Thyroid gland (tissue), 4 donors: Measurements from ENCODE around the gene PDZRN3. TPM values are rescaled to one million over a fixed set of nuclear protein-coding genes. Genes with fewer than 3 reads are reported as not detected.
"Not testable (repeated sequence)": the region's sequence is repeated elsewhere in the genome, so short reads cannot be mapped to it uniquely, and the experiment has no call there.

ENCODE experiments used
- DNase-seq, 2 donors: peaks; one replicate each; pipeline ENCODE4 v3.0.0-alpha.2; 2019
- H3K27ac ChIP-seq, 3 donors: fragments of 200-600 bp; sonication (generic); 1 replicate in 2 of 3; 2 replicates in 1 of 3; pipeline ENCODE4 v1.5.1; 2016 to 2019; ENCODE audit warnings: mild to moderate bottlenecking in 1 of 3, moderate library complexity in 1 of 3
- H3K27me3 ChIP-seq: fragments of 200-600 bp; sonication (generic); one replicate; pipeline ENCODE4 v1.5.1; 2019
- H3K36me3 ChIP-seq, 2 donors: fragments of 200-600 bp; sonication (generic); one replicate each; pipeline ENCODE4 v1.5.1; 2016 to 2019
- H3K4me1 ChIP-seq, 2 donors: fragments of 200-600 bp; sonication (generic); one replicate each; pipeline ENCODE4 v1.5.1; 2017 to 2019
- H3K4me3 ChIP-seq, 3 donors: fragments of 200-600 bp; sonication (generic); replicated peaks in 1 of 3; 1 replicate in 2 of 3; 2 replicates in 1 of 3; pipeline ENCODE4 v1.5.1; 2016; ENCODE audit warnings: mild to moderate bottlenecking in 1 of 3
- H3K9me3 ChIP-seq: fragments of 200-600 bp; sonication (generic); one replicate; pipeline ENCODE4 v1.5.1; 2017
- CTCF ChIP-seq, 6 experiments: fragments of 200-600 bp in 3 of 6; fragments of 450-650 bp in 3 of 6; sonication (generic) in 3 of 6; IDR thresholded peaks; one replicate each; pipeline ENCODE4 v1.5.1; 2016 to 2019; ENCODE audit warnings: antibody characterized with exemption in 6 of 6, mild to moderate bottlenecking in 2 of 6, inconsistent platforms in 1 of 6, moderate library complexity in 1 of 6
- POLR2A ChIP-seq, 2 donors: fragments of 450-650 bp; IDR thresholded peaks; one replicate each; pipeline ENCODE4 v1.6.1; 2017; ENCODE audit warnings: antibody characterized with exemption in 2 of 2, mild to moderate bottlenecking in 2 of 2, moderate library complexity in 1 of 2
- WGBS, 2 donors: methylation state at CpG; one replicate each; pipeline ENCODE4 v1.1.5; 2017; 5-methylcytosine and 5-hydroxymethylcytosine counted together
- intact Hi-C: fragments of 100-400 bp; cut with DNase I; formaldehyde crosslinking; loops from one replicate; pipeline ENCODE4 v1.15.1; 2023
- total RNA-seq, 4 donors: library from RNA; depleted of rRNA; stranded (reverse); fragments of >200 nt; gene quantifications; one replicate each; pipeline ENCODE4 v1.2.3, GENCODE V29; 2016

The PDZRN3 gene
- total RNA-seq, 4 donors from 2014 or later, result 4.4 to 8.3 (median 6.0) TPM

GRCh38 chr3:73568371-73568862, 56.3 kb downstream of the PDZRN3 start:
- intact Hi-C loops, result no loop called here
- no peaks in the 10 kb centered on the region for H3K27me3 ChIP-seq
- no peak overlapping the region for H3K27ac ChIP-seq
- no peaks in the 10 kb centered on the region for H3K36me3 ChIP-seq
- no peak overlapping the region for H3K4me3 ChIP-seq
- WGBS, 2 donors, result 85 to 93% methylated on average over 5 of the region's 5 CpGs
- no peaks in the 10 kb centered on the region for H3K9me3 ChIP-seq
- no peak for TF ChIP-seq CTCF (IDR thresholded peaks at IDR 0.05)
- no peak for TF ChIP-seq POLR2A (IDR thresholded peaks at IDR 0.05)
- H3K4me1 ChIP-seq, result no peaks in the 10 kb centered on the region
- no peak for DNase-seq

- H3K9me3 ChIP-seq, DNase-seq, H3K4me3 ChIP-seq, intact Hi-C loops, H3K36me3 ChIP-seq, H3K27me3 ChIP-seq, H3K4me1 ChIP-seq, H3K27ac ChIP-seq: not testable (repeated sequence)
- WGBS, 2 donors, result 91 to 98% methylated on average over 12 of the region's 12 CpGs
Observed at GRCh38 chr3:73565374-73565773, 59.4 kb downstream of the PDZRN3 start.

- H3K9me3 ChIP-seq, result no peaks in the 10 kb centered on the region
- no peaks in the 10 kb centered on the region for H3K36me3 ChIP-seq
- no peaks in the 10 kb centered on the region for H3K27me3 ChIP-seq
- WGBS, 2 donors, result 76 to 89% methylated on average over 3 of the region's 3 CpGs
- no peak for TF ChIP-seq CTCF (IDR thresholded peaks at IDR 0.05)
- no peak for TF ChIP-seq POLR2A (IDR thresholded peaks at IDR 0.05)
- H3K4me1 ChIP-seq, result no peaks in the 10 kb centered on the region
- no peak overlapping the region for H3K27ac ChIP-seq
- intact Hi-C loops, result no loop called here
- no peak for DNase-seq
- no peak overlapping the region for H3K4me3 ChIP-seq
Observed at GRCh38 chr3:73563896-73564582, 60.7 kb downstream of the PDZRN3 start.

GRCh38 chr3:73561494-73561893, 63.2 kb downstream of the PDZRN3 start:
- WGBS, 2 donors, result 77 to 84% methylated on average over 10 of the region's 10 CpGs
- intact Hi-C loops, result no loop called here
- Histone ChIP-seq H3K27me3 (no peaks in the 10 kb centered on the region), H3K4me1 (no peaks in the 10 kb centered on the region), H3K9me3 (no peaks in the 10 kb centered on the region), H3K36me3 (no peaks in the 10 kb centered on the region), H3K4me3 (no peak overlapping the region), H3K27ac (no peak overlapping the region)
- no peak for DNase-seq
- no peak for TF ChIP-seq POLR2A (IDR thresholded peaks at IDR 0.05)
- TF ChIP-seq CTCF (IDR thresholded peaks at IDR 0.05), result no peak

GRCh38 chr3:73559749-73560148, 65.0 kb downstream of the PDZRN3 start:
- TF ChIP-seq CTCF (IDR thresholded peaks at IDR 0.05) (no peak), POLR2A (IDR thresholded peaks at IDR 0.05) (no peak)
- no peak for DNase-seq
- intact Hi-C loops, result no loop called here
- Histone ChIP-seq H3K27me3 (no peaks in the 10 kb centered on the region), H3K9me3 (no peaks in the 10 kb centered on the region), H3K27ac (no peak overlapping the region), H3K4me1 (no peaks in the 10 kb centered on the region), H3K36me3 (no peaks in the 10 kb centered on the region), H3K4me3 (no peak overlapping the region)
- 87 to 90% methylated on average over 2 of the region's 2 CpGs for WGBS, 2 donors
